Measurements from ENCODE around the gene STT3B.

GRCh38 chr3:31568649-31569048 is 35.9 kb downstream of the STT3B start:
- no peak for TF ChIP-seq CTCF (optimal IDR thresholded peaks at IDR 0.05 in 1 of 3, IDR thresholded peaks at IDR 0.05 in 1 of 3, conservative IDR thresholded peaks at IDR 0.05 in 1 of 3; ENCODE audit: extremely low read depth in 1 of 3, insufficient read depth in 2 of 3, low read length in 3 of 3)
- no peak for TF ChIP-seq EZH2 (IDR thresholded peaks at IDR 0.05; ENCODE audit: low read length)

Measured in keratinocyte (primary cell).